Activated T-helper 1 cell treated with anti-CD3 and anti-CD28 coated beads, Interleukin-2, amount 50 U/mL, for 16 hours (primary cell): Measurements from ENCODE around the gene ZDHHC12.

ENCODE experiments used
- DNase-seq, 2 donors: peaks; one replicate each; pipeline ENCODE4 v3.0.0-alpha.2; 2020; ENCODE audit warnings: low read depth in 1 of 2, low spot score in 1 of 2

The ZDHHC12 gene

GRCh38 chr9:128731093-128731492 is 7.2 kb upstream of the ZDHHC12 start:
- no peak for DNase-seq

GRCh38 chr9:128729766-128730517 is 6.0 kb upstream of the ZDHHC12 start:
- no peak for DNase-seq

- no peak for DNase-seq
Measured at GRCh38 chr9:128729302-128729701, 5.4 kb upstream of the ZDHHC12 start.

- DNase-seq = no peak
Measured at GRCh38 chr9:128728298-128728697, 4.4 kb upstream of the ZDHHC12 start.

GRCh38 chr9:128727640-128728248 is 3.8 kb upstream of the ZDHHC12 start:
- no peak for DNase-seq

- no peak for DNase-seq
Measured at GRCh38 chr9:128724744-128725211, 851 bp upstream of the ZDHHC12 start.

GRCh38 chr9:128723352-128723865 is 518 bp downstream of the ZDHHC12 start:
- DNase-seq = no peak

- no peak for DNase-seq
Measured at GRCh38 chr9:128722380-128723351, 1.3 kb downstream of the ZDHHC12 start.

- DNase-seq = no peak
Measured at GRCh38 chr9:128721487-128722010, 2.4 kb downstream of the ZDHHC12 start.

- no peak for DNase-seq
Measured at GRCh38 chr9:128720841-128721486, 3.0 kb downstream of the ZDHHC12 start.

- DNase-seq = no peak
Measured at GRCh38 chr9:128719919-128720605, 3.9 kb downstream of the ZDHHC12 start.

GRCh38 chr9:128718475-128718874 is 5.5 kb downstream of the ZDHHC12 start:
- no peak for DNase-seq

GRCh38 chr9:128718047-128718446 is 5.9 kb downstream of the ZDHHC12 start:
- no peak for DNase-seq

GRCh38 chr9:128716581-128717254 is 7.2 kb downstream of the ZDHHC12 start:
- DNase-seq = no peak

- no peak for DNase-seq
Measured at GRCh38 chr9:128715436-128715750, 8.5 kb downstream of the ZDHHC12 start.

- no peak for DNase-seq
Measured at GRCh38 chr9:128714586-128715435, 9.1 kb downstream of the ZDHHC12 start.

GRCh38 chr9:128713941-128714573 is 9.9 kb downstream of the ZDHHC12 start:
- no peak for DNase-seq

- DNase-seq = no peak
Measured at GRCh38 chr9:128713411-128713780, 10.5 kb downstream of the ZDHHC12 start.
